ENCODE results near the gene SOHLH1.

The SOHLH1 gene

GRCh38 chr9:135728436-135729110 lies 29.3 kb upstream of the SOHLH1 start:
- DNase-seq: no peak

- DNase-seq: no peak
These were observed 28.1 kb upstream of the SOHLH1 start for GRCh38 chr9:135727257-135727875.

GRCh38 chr9:135726138-135726853 lies 27.0 kb upstream of the SOHLH1 start:
- no peak for DNase-seq

GRCh38 chr9:135724186-135724787 lies 25.0 kb upstream of the SOHLH1 start:
- no peak for DNase-seq

- DNase-seq: no peak
These were observed 23.1 kb upstream of the SOHLH1 start for GRCh38 chr9:135722365-135722764.

GRCh38 chr9:135719472-135719871 lies 20.2 kb upstream of the SOHLH1 start:
- DNase-seq: no peak

GRCh38 chr9:135718616-135719015 lies 19.3 kb upstream of the SOHLH1 start:
- DNase-seq: no peak

- DNase-seq: no peak
These were observed 18.1 kb upstream of the SOHLH1 start for GRCh38 chr9:135717410-135717809.

GRCh38 chr9:135716045-135716444 lies 16.8 kb upstream of the SOHLH1 start:
- no peak for DNase-seq

- no peak for DNase-seq
These were observed 15.8 kb upstream of the SOHLH1 start for GRCh38 chr9:135715056-135715595.

GRCh38 chr9:135714242-135715055 lies 15.2 kb upstream of the SOHLH1 start:
- no peak for DNase-seq

GRCh38 chr9:135712613-135713295 lies 13.5 kb upstream of the SOHLH1 start:
- no peak for DNase-seq

- no peak for DNase-seq
These were observed 12.6 kb upstream of the SOHLH1 start for GRCh38 chr9:135711881-135712280.

GRCh38 chr9:135711391-135711790 lies 12.1 kb upstream of the SOHLH1 start:
- DNase-seq: no peak

GRCh38 chr9:135708164-135708563 lies 8.9 kb upstream of the SOHLH1 start:
- no peak for DNase-seq

- no peak for DNase-seq
These were observed 8.2 kb upstream of the SOHLH1 start for GRCh38 chr9:135707252-135708138.

- no peak for DNase-seq
These were observed 7.0 kb upstream of the SOHLH1 start for GRCh38 chr9:135706288-135706687.

GRCh38 chr9:135705376-135705775 lies 6.1 kb upstream of the SOHLH1 start:
- no peak for DNase-seq

- no peak for DNase-seq
These were observed 5.2 kb upstream of the SOHLH1 start for GRCh38 chr9:135704483-135704882.

- DNase-seq: no peak
These were observed 4.4 kb upstream of the SOHLH1 start for GRCh38 chr9:135703726-135704125.

Measured in NCI-H446 treated with DMSO at 0.1 percent for 48 hours (cell line).